WERI-Rb-1 (cell line): ENCODE data around the gene OST4.
"Not testable (repeated sequence)": the region's sequence is repeated elsewhere in the genome, so short reads cannot be mapped to it uniquely, and the experiment has no call there.

ENCODE experiments used
- DNase-seq: peaks from one replicate; pipeline ENCODE4 v3.0.0-alpha.2; 2020
- H3K27ac ChIP-seq: fragments of 250-450 bp; sonication (Bioruptor Pico); 2 replicates; pipeline ENCODE4 v1.5.1; 2020; ENCODE audit warnings: mild to moderate bottlenecking, moderate library complexity
- H3K27me3 ChIP-seq: fragments of 250-450 bp; sonication (Bioruptor Pico); 2 replicates; pipeline ENCODE4 v1.5.1; 2021; ENCODE audit warnings: mild to moderate bottlenecking, low read depth, moderate library complexity; ENCODE audit not compliant: insufficient read depth, severe bottlenecking
- H3K36me3 ChIP-seq: fragments of 250-450 bp; sonication (Bioruptor Pico); 2 replicates; pipeline ENCODE4 v1.5.1; 2020; ENCODE audit warnings: mild to moderate bottlenecking, moderate library complexity
- H3K4me3 ChIP-seq: 2 replicates; pipeline ENCODE4 v1.5.1; 2011; ENCODE audit warnings: low read depth, mild to moderate bottlenecking, control low read depth, low read length
- H3K9me3 ChIP-seq: fragments of 250-450 bp; sonication (Bioruptor Pico); 2 replicates; pipeline ENCODE4 v1.5.1; 2021; ENCODE audit warnings: mild to moderate bottlenecking, moderate library complexity; ENCODE audit not compliant: severe bottlenecking
- CTCF ChIP-seq: IDR thresholded peaks from 2 replicates; pipeline ENCODE4 v1.5.1; 2011; ENCODE audit warnings: low read depth, mild to moderate bottlenecking, control low read depth, inconsistent platforms, low read length

OST4 gene

GRCh38 chr2:27071277-27071989, at the start of gene OST4:
OST4 (minus strand) TSS chr2:27071654.
- H3K4me3 ChIP-seq, result peak within 1 kb of the TSS; percentile 93
- TF ChIP-seq CTCF, result 0 out of 2 replicates have a peak, but pooled peaks have one; percentile 0
- H3K27me3 ChIP-seq, result no peaks in the 10 kb centered on the region
- H3K9me3 ChIP-seq, result no peaks in the 10 kb centered on the region
- H3K36me3 ChIP-seq, result peaks cover 36% of the 10 kb centered on the region
- peak within 1 kb of the TSS; percentile 83 for H3K27ac ChIP-seq
- DNase-seq, result peak; percentile 93

- H3K27me3 ChIP-seq, H3K27ac ChIP-seq, H3K9me3 ChIP-seq, H3K36me3 ChIP-seq, DNase-seq: not testable (repeated sequence)
- H3K4me3 ChIP-seq, result peak overlapping the region; percentile 75
Observed at GRCh38 chr2:27119330-27119670, 47.8 kb upstream of the OST4 start.

- no peak within 1 kb of the TSS for H3K27ac ChIP-seq
- TF ChIP-seq CTCF, result no peak
- H3K27me3 ChIP-seq, result no peaks in the 10 kb centered on the region
- DNase-seq, result peak; percentile 56
- H3K4me3 ChIP-seq, result peak within 1 kb of the TSS; percentile 75
- no peaks in the 10 kb centered on the region for H3K9me3 ChIP-seq
- no peaks in the 10 kb centered on the region for H3K36me3 ChIP-seq
Observed at GRCh38 chr2:27118525-27119329, 47.3 kb upstream of the OST4 start, which contains the start of gene CGREF1. CGREF1 (minus strand) TSS chr2:27119128; CDS start chr2:27104366, 14,762 bp downstream.

- Histone ChIP-seq H3K9me3 (no peaks in the 10 kb centered on the region), H3K36me3 (no peaks in the 10 kb centered on the region), H3K4me3 (peak overlapping the region; percentile 75), H3K27me3 (no peaks in the 10 kb centered on the region), H3K27ac (no peak overlapping the region)
- DNase-seq, result no peak
- no peak for TF ChIP-seq CTCF
Observed at GRCh38 chr2:27117995-27118524, 46.6 kb upstream of the OST4 start.

- Histone ChIP-seq H3K9me3 (no peaks in the 10 kb centered on the region), H3K27ac (no peak overlapping the region), H3K4me3 (no peak overlapping the region), H3K27me3 (no peaks in the 10 kb centered on the region), H3K36me3 (no peaks in the 10 kb centered on the region)
- DNase-seq, result no peak
- TF ChIP-seq CTCF, result no peak
Observed at GRCh38 chr2:27115519-27115918, 44.1 kb upstream of the OST4 start.

- not testable (repeated sequence) for H3K36me3 ChIP-seq, H3K27ac ChIP-seq, H3K9me3 ChIP-seq, H3K4me3 ChIP-seq, DNase-seq, H3K27me3 ChIP-seq
Observed at GRCh38 chr2:27111392-27112078, 40.1 kb upstream of the OST4 start.

- DNase-seq, H3K27ac ChIP-seq, H3K36me3 ChIP-seq, H3K27me3 ChIP-seq, H3K4me3 ChIP-seq, H3K9me3 ChIP-seq: not testable (repeated sequence)
Observed at GRCh38 chr2:27110603-27111352, 39.3 kb upstream of the OST4 start.
